ENCODE results near the gene EFCAB13. TPM values are rescaled to one million over a fixed set of nuclear protein-coding genes. Genes with fewer than 3 reads are reported as not detected.

EFCAB13 gene, protein sequence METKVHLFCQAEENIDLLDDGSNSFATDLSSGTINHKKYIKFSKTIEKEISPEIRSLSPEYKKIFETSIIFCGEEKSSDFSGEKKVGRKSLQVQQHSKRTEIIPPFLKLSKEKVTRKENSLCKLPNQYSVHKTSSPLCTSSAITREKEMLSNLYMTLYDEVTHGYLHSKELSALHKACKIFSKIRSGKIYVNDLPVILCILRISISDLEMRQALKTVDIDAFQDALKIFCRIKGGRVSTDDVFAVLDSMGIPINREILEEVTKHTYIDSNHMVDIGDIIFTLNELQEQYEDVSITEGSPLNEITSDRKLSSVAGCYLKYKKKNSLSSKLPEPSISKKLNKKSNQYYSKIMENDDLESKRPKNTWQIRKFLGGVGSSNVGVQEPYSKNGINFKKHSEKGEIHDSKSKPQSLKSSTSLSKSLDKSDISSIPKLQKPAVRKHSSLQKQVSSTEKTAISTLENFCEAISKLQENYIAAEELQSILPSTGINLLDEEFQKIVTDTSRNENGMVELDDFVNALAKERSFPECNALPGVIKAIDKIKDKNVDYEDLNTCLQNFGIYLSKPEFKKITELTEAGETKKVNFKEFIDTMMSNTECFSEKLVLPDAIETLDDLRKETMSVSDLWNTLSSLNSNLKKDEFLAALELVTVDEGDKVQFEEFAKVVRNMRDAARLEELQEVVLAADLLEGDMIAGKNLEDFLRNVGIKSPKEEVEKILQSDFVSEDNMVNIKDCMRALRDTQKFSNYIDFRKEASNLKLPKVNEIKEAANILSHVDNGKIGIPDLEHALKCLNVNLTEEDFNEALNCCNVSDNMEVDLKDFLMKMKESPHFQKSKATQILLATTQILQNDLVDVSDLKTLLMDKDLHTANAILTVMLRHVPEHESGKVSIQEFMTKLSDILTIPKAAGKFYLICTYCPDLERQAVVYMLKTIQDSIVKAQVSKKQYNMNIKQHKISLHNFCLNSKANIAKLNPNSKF
- 2.8 and 3.7 TPM in 2 replicates for total RNA-seq

DNA sequence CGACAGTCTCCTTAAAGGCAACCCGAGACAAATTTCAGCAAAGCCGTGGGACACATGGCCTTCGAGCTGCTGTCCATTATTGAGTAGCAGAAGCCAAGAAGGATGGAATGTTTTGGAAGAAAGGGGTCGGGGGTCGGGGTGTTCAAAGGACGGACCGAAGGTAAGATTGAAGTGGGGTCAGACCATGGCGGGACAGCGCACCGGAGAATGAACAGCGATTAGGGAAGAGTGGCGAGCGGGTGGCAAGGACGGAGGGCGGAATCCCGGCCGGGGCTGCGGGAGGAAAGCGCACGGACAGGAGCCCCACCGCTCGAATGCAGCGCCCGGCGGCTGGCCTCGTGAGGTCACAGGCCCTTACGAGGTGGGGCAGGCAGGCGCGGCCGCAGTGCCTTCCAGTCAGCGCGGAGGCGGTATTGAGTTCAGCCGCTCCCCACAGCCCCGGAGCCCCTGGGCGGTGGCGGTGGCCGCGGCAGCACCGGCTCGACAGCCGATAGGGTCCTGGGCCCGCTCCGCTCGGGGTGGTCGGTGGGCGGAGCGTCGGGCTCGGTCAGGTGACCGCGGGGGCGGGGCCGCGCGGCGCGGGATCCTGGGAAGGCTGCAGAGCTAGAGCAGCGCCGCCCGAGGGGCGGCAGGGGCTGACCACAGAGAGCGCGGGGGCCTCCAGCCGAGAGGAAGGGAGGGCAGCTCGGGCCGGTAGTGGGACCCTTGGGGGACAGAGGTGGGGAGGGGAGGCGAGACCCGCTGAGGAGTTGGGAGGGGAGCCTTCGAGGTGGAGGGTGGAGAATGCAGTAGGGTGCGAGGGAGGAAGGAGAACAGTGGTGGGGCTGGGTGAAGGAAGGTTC lies at the start of gene EFCAB13:
TSS of gene EFCAB13 (plus strand) at position 574 of the 842 bp plus-strand sequence. CDS start 4,399 bp downstream, outside the sequence.

Other genes with a start within 250 kb of the EFCAB13 start
- 99.5 and 102 TPM in 2 replicates for gene CDC27, start 134.7 kb upstream of the EFCAB13 start, total RNA-seq
- 2.4 and 2.6 TPM in 2 replicates for gene MYL4, start 114.6 kb upstream of the EFCAB13 start, total RNA-seq
- gene ITGB3, start 70.1 kb upstream of the EFCAB13 start, total RNA-seq, result 153 and 174 TPM in 2 replicates
- 33.0 and 40.8 TPM in 2 replicates for gene NPEPPS, start 207.2 kb downstream of the EFCAB13 start, total RNA-seq